Large intestine (tissue), 3 donors: Measurements from ENCODE around the gene OR10G4. TPM values are rescaled to one million over a fixed set of nuclear protein-coding genes. Genes with fewer than 3 reads are reported as not detected.

ENCODE experiments used
- DNase-seq, 2 donors: peaks; one replicate each; pipeline versions ENCODE4 v3.0.0 to v3.0.0-alpha.2; 2013
- H3K27ac ChIP-seq: one replicate; pipeline ENCODE4 v1.5.1; 2013; ENCODE audit warnings: low read length
- H3K27me3 ChIP-seq: 2 replicates; pipeline ENCODE4 v1.6.1; 2013; ENCODE audit warnings: low read length; ENCODE audit not compliant: control insufficient read depth, insufficient read depth
- H3K36me3 ChIP-seq: 2 replicates; pipeline ENCODE4 v1.6.1; 2013; ENCODE audit warnings: low read length; ENCODE audit not compliant: control insufficient read depth, insufficient read depth
- H3K4me1 ChIP-seq: one replicate; pipeline ENCODE4 v1.6.1; 2013; ENCODE audit warnings: low read length; ENCODE audit not compliant: control insufficient read depth, insufficient read depth
- H3K4me3 ChIP-seq: one replicate; pipeline ENCODE4 v1.5.1; 2013; ENCODE audit warnings: low read length
- H3K9me3 ChIP-seq: one replicate; pipeline ENCODE4 v1.6.1; 2013; ENCODE audit warnings: mild to moderate bottlenecking, low read depth, low read length, moderate library complexity; ENCODE audit not compliant: control insufficient read depth
- WGBS: methylation state at CpG from one replicate; pipeline ENCODE4 v1.1.5; 2013; ENCODE audit warnings: low lambda C conversion rate; ENCODE audit not compliant: insufficient coverage; 5-methylcytosine and 5-hydroxymethylcytosine counted together
- polyA plus RNA-seq: library from polyadenylated mRNA; unstranded; fragments of 120-200 nt; gene quantifications from one replicate; pipeline ENCODE4 v1.2.1, GENCODE V29; 2013

The OR10G4 gene
- polyA plus RNA-seq, 1 donor = not detected

DNA sequence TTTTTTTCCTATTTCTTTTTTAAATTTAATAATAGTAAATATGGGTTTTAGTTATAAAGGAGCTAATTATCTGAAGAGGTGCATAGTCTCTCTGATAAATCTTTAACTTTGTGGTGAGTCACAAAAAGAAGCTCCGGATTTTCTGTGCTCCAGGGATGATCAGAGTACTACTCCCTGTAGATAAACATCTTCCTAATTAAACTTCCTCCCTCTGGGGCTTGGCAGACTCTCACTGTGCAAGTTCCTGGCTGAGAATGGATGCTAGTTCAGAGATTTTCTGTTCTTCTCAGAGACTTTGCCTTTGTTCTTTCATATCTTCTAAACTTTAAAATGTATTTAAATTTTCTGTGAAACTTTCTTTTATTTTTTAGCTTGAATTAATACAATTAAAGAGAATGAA, 28.5 kb downstream of the OR10G4 start, which contains the start of gene OR10G7:
OR10G7 (minus strand) TSS at position 72 of the 400 bp plus-strand sequence. CDS start 2,324 bp downstream, outside the sequence.
- Histone ChIP-seq H3K27ac (no peak within 1 kb of the TSS), H3K4me1 (no peaks in the 10 kb centered on the region), H3K36me3 (no peaks in the 10 kb centered on the region), H3K9me3 (no peaks in the 10 kb centered on the region), H3K27me3 (peaks cover 3% of the 10 kb centered on the region), H3K4me3 (no peak within 1 kb of the TSS)
- DNase-seq = no peak
- 0% methylated on average over 1 of the region's 1 CpG for WGBS

- DNase-seq = no peak
- no CpG with 5 or more reads among the region's 4 CpGs for WGBS
- Histone ChIP-seq H3K4me1 (no peaks in the 10 kb centered on the region), H3K27me3 (peaks cover 3% of the 10 kb centered on the region), H3K27ac (no peak overlapping the region), H3K4me3 (no peak overlapping the region), H3K36me3 (no peaks in the 10 kb centered on the region), H3K9me3 (no peaks in the 10 kb centered on the region)
Measured at GRCh38 chr11:124043420-124043819, 30.6 kb downstream of the OR10G4 start.

- no peaks in the 10 kb centered on the region for H3K9me3 ChIP-seq
- 71% methylated on average over 1 of the region's 1 CpG for WGBS
- no peak overlapping the region for H3K4me3 ChIP-seq
- DNase-seq = no peak
- H3K27ac ChIP-seq = no peak overlapping the region
- H3K4me1 ChIP-seq = no peaks in the 10 kb centered on the region
- H3K36me3 ChIP-seq = no peaks in the 10 kb centered on the region
- H3K27me3 ChIP-seq = no peaks in the 10 kb centered on the region
Measured at GRCh38 chr11:124050748-124051147, 38.0 kb downstream of the OR10G4 start.

DNA sequence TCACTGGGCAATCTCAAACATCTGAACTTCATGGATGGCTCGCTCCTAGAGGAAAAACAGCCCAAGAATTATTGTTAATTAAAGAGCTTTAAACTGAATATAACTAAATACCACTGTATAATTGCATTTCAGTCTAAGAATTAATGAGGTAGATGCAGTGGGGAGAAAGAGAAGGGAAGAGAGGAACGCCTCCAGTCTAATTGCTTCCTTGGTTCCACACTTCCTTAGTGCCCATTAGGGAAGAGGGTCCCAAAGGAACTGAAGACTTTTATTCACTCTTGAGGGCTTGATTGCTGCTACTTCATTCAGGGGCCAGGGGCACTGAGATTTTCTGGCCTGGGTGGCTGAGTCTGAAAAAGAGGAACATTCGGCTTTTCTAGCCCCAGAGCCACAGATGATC, 40.2 kb downstream of the OR10G4 start:
- no CpG with 5 or more reads among the region's 3 CpGs for WGBS
- no peaks in the 10 kb centered on the region for H3K9me3 ChIP-seq
- H3K27ac ChIP-seq = no peak overlapping the region
- no peaks in the 10 kb centered on the region for H3K4me1 ChIP-seq
- no peak for DNase-seq
- no peaks in the 10 kb centered on the region for H3K36me3 ChIP-seq
- no peaks in the 10 kb centered on the region for H3K27me3 ChIP-seq
- no peak overlapping the region for H3K4me3 ChIP-seq

Other genes starting within 250 kb of the OR10G4 start
- not detected for gene OR6M1, start 206.6 kb upstream of the OR10G4 start, polyA plus RNA-seq
- gene TMEM225, start 127.3 kb upstream of the OR10G4 start, polyA plus RNA-seq = not detected
- gene OR8D4, start 110.8 kb upstream of the OR10G4 start, polyA plus RNA-seq = not detected
- gene OR4D5, start 73.4 kb upstream of the OR10G4 start, polyA plus RNA-seq = not detected
- not detected for gene OR6T1, start 69.2 kb upstream of the OR10G4 start, polyA plus RNA-seq
- not detected for gene OR10S1, start 35.2 kb upstream of the OR10G4 start, polyA plus RNA-seq
- gene OR10G6, start 17.8 kb upstream of the OR10G4 start, polyA plus RNA-seq = not detected
- not detected for gene OR10G9, start 10.0 kb downstream of the OR10G4 start, polyA plus RNA-seq
- not detected for gene OR10G8, start 13.8 kb downstream of the OR10G4 start, polyA plus RNA-seq
- not detected for gene OR10G7, start 28.3 kb downstream of the OR10G4 start, polyA plus RNA-seq
- 24.6 TPM for gene VWA5A, start 102.5 kb downstream of the OR10G4 start, polyA plus RNA-seq
- not detected for gene OR10D3, start 170.3 kb downstream of the OR10G4 start, polyA plus RNA-seq
- gene OR8G1, start 228.1 kb downstream of the OR10G4 start, polyA plus RNA-seq = not detected
- not detected for gene OR8G5, start 243.4 kb downstream of the OR10G4 start, polyA plus RNA-seq